Measurements from ENCODE around the gene BLOC1S1. TPM values are rescaled to one million over a fixed set of nuclear protein-coding genes. Genes with fewer than 3 reads are reported as not detected.
A peak's percentile ranks its signal among the peaks of the same experiment; 100 is the strongest.

BLOC1S1 gene
- total and polyA plus RNA-seq, 10 of the 15 experiments (the other 5 are each of a cell fraction or from before 2014, with no cell fraction given), result 126 to 285 (median 166) TPM

DNA sequence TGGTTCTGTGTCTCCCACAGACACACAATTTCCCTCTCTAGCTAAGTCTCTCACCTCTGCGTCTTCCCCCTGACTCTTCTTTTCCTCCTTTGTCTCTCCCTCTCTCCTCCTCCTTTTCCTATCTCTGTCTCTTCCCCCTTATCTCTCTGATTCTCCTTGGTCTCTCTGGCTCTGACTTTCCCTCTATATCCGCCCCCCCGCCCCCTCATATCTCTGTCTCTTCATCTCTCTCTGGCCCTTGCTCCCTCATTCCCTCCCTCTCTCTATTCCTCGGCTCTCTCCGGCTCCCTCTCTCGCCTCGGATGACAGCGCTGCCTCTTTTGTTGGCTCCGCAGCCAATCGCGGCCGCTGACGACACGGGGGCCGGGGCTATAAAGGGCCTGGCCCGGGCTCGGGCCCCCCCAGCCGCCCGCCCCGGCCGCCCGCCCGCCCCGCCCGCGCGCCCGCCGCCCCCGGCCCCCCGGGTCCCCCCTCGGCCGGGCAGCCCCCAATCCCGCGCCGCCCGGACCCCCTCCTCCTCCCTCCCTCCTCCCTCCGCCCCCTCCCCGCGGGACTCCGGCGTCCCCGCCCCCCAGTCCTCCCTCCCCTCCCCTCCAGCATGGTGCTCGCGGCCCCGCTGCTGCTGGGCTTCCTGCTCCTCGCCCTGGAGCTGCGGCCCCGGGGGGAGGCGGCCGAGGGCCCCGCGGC, 27.0 kb downstream of the BLOC1S1 start, which contains the start of gene GDF11 (continued):
- TF ChIP-seq ZBTB40 (IDR thresholded peaks at IDR 0.05; ENCODE audit: borderline replicate concordance) (0 out of 2 replicates have a peak, but pooled peaks have one; percentile 12), IKZF2 (IDR thresholded peaks at IDR 0.05) (peak; percentile 76 to 79), SMARCA5 (IDR thresholded peaks at IDR 0.05) (no peak)
- TF ChIP-seq, protein P1, sequence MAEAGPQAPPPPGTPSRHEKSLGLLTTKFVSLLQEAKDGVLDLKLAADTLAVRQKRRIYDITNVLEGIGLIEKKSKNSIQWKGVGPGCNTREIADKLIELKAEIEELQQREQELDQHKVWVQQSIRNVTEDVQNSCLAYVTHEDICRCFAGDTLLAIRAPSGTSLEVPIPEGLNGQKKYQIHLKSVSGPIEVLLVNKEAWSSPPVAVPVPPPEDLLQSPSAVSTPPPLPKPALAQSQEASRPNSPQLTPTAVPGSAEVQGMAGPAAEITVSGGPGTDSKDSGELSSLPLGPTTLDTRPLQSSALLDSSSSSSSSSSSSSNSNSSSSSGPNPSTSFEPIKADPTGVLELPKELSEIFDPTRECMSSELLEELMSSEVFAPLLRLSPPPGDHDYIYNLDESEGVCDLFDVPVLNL (IDR thresholded peaks at IDR 0.05; ENCODE audit: low read depth, low read length), result no peak

Data from GM12878 (cell line).